ENCODE data around the gene CTBP1. TPM values are rescaled to one million over a fixed set of nuclear protein-coding genes. Genes with fewer than 3 reads are reported as not detected.

CTBP1 gene
- total and polyA plus RNA-seq, 9 of the 15 experiments (the other 6 are each of a cell fraction or from before 2014, with no cell fraction given): 14.5 to 162 (median 68.2) TPM

DNA sequence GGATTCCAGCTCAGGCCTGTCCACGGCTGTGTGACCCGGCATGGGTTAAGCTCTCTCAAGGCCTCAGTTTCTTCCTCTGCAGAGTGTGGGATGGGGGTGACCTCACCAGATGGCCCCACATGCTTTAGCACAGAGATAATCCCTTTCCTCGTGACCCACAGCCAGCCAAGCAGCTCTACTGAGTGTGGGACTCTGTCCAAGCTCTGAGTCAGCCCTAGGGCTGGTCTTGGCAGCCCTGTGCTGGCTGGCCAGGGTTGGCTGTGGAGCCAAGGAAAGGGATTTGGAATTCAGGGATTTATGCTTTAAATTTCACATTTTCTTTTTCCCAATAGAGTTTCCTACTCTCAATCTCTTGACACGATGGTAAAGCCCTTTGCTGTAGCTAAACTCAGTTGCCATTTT, 56.8 kb downstream of the CTBP1 start:
- Histone ChIP-seq H4K20me1 (replicated peaks; ENCODE audit: control insufficient read depth, insufficient read depth, low read length) (no peaks in the 10 kb centered on the region), H3K36me3 (ENCODE audit: control insufficient read depth, insufficient read depth, low read length) (no peaks in the 10 kb centered on the region), H3K4me3 (no peak overlapping the region), H3K79me2 (ENCODE audit: control insufficient read depth, insufficient read depth, low read length) (no peaks in the 10 kb centered on the region), H3K9ac (ENCODE audit: insufficient read depth in 1 of 2, low read depth in 2 of 2, low read length in 2 of 2) (peak overlapping the region in 1 of 2 experiments; percentile 11; a peak in 1 of 4 replicates), H3K27ac (ENCODE audit: extremely low read depth, low read depth, low read length) (no peak overlapping the region), H3K9me3 (replicated peaks; ENCODE audit: control insufficient read depth, insufficient read depth, low read depth, low read length) (no peaks in the 10 kb centered on the region), H3K27me3 (ENCODE audit: control insufficient read depth in 2 of 2, insufficient read depth in 2 of 2, low read length in 2 of 2) (peaks cover 2 to 16% of the 10 kb centered on the region in 2 experiments; a peak in 3 of 5 replicates), H2AFZ (ENCODE audit: low read depth, low read length) (peak overlapping the region; percentile 35; the same call in 1 of the 2 replicates), H3K9me1 (ENCODE audit: control insufficient read depth, insufficient read depth, low read length) (no peaks in the 10 kb centered on the region), H3K4me1 (replicated peaks in 1 of 2; ENCODE audit: control insufficient read depth in 2 of 2, insufficient read depth in 2 of 2, low read length in 2 of 2) (peaks cover 0 to 36% of the 10 kb centered on the region in 2 experiments; a peak in 3 of 5 replicates), H3K4me2 (ENCODE audit: insufficient read depth, low read length) (no peak overlapping the region)
- WGBS (ENCODE audit: insufficient coverage, low coverage, missing lambda C conversion rate): 13% methylated on average over 4 of the region's 4 CpGs
- ATAC-seq (peak; percentile 65), FAIRE-seq (no peak), DNase-seq (ENCODE audit: extremely low read depth in 1 of 4, low spot score in 3 of 4) (peak in 2 of 4 experiments; percentile 31 to 46)
- no TSS peak for BruUV-seq (replicated peaks)
- ChIA-PET POLR2A (interaction anchor here (0.6 to 1.6 kb wide), 4 partner anchors 9 to 224 kb away, joined by 3 to 4 read pairs (median 3); no protein-coding TSS in a partner anchor), CTCF (ENCODE audit: low intra/inter-chr PET ratio) (no interaction called here)
- intact Hi-C loops (cut with micrococcal nuclease) (no loop called here), in situ Hi-C loops (cut with MboI) (no loop called here)
- peak; percentile 33; the same call in 1 of the 2 replicates for TF ChIP-seq TOE1 (IDR thresholded peaks at IDR 0.05; ENCODE audit: borderline replicate concordance)
- no peak for TF ChIP-seq TOE1 (CRISPR knock-in tag; IDR thresholded peaks at IDR 0.05; ENCODE audit: borderline replicate concordance, low read depth)
- TF ChIP-seq PHF21A (IDR thresholded peaks at IDR 0.05; ENCODE audit: borderline replicate concordance, low read depth): no peak
- TF ChIP-seq, protein P1, sequence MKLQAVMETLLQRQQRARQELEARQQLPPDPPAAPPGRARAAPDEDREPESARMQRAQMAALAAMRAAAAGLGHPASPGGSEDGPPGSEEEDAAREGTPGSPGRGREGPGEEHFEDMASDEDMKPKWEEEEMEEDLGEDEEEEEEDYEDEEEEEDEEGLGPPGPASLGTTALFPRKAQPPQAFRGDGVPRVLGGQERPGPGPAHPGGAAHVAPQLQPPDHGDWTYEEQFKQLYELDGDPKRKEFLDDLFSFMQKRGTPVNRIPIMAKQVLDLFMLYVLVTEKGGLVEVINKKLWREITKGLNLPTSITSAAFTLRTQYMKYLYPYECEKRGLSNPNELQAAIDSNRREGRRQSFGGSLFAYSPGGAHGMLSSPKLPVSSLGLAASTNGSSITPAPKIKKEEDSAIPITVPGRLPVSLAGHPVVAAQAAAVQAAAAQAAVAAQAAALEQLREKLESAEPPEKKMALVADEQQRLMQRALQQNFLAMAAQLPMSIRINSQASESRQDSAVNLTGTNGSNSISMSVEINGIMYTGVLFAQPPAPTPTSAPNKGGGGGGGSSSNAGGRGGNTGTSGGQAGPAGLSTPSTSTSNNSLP (IDR thresholded peaks at IDR 0.05; ENCODE audit: borderline replicate concordance, low read depth, low read length): no peak
- TF ChIP-seq SIN3B (IDR thresholded peaks at IDR 0.05; ENCODE audit: low read depth): no peak
- no peak for TF ChIP-seq CBX8 (IDR thresholded peaks at IDR 0.05; ENCODE audit: borderline replicate concordance, extremely low read depth, low read depth, low read length, poor library complexity, severe bottlenecking)
- TF ChIP-seq POLR2A (conservative IDR thresholded peaks at IDR 0.05): no peak
- TF ChIP-seq, protein P2, sequence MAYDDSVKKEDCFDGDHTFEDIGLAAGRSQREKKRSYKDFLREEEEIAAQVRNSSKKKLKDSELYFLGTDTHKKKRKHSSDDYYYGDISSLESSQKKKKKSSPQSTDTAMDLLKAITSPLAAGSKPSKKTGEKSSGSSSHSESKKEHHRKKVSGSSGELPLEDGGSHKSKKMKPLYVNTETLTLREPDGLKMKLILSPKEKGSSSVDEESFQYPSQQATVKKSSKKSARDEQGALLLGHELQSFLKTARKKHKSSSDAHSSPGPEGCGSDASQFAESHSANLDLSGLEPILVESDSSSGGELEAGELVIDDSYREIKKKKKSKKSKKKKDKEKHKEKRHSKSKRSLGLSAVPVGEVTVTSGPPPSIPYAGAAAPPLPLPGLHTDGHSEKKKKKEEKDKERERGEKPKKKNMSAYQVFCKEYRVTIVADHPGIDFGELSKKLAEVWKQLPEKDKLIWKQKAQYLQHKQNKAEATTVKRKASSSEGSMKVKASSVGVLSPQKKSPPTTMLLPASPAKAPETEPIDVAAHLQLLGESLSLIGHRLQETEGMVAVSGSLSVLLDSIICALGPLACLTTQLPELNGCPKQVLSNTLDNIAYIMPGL (CRISPR knock-in tag; IDR thresholded peaks at IDR 0.05): no peak
- TF ChIP-seq MECOM (CRISPR knock-in tag; IDR thresholded peaks at IDR 0.05): no peak
- no peak for TF ChIP-seq ETV1 (tag; conservative IDR thresholded peaks at IDR 0.05; ENCODE audit: low read depth)
- TF ChIP-seq SMARCE1 (IDR thresholded peaks at IDR 0.05): peak; percentile 26; the same call in 1 of the 2 replicates
- peak; percentile 56 for TF ChIP-seq NFIC (IDR thresholded peaks at IDR 0.05)
- TF ChIP-seq TSC22D4 (tag; IDR thresholded peaks at IDR 0.05): no peak
- TF ChIP-seq RFX1 (IDR thresholded peaks at IDR 0.05): no peak
- TF ChIP-seq, protein P3, sequence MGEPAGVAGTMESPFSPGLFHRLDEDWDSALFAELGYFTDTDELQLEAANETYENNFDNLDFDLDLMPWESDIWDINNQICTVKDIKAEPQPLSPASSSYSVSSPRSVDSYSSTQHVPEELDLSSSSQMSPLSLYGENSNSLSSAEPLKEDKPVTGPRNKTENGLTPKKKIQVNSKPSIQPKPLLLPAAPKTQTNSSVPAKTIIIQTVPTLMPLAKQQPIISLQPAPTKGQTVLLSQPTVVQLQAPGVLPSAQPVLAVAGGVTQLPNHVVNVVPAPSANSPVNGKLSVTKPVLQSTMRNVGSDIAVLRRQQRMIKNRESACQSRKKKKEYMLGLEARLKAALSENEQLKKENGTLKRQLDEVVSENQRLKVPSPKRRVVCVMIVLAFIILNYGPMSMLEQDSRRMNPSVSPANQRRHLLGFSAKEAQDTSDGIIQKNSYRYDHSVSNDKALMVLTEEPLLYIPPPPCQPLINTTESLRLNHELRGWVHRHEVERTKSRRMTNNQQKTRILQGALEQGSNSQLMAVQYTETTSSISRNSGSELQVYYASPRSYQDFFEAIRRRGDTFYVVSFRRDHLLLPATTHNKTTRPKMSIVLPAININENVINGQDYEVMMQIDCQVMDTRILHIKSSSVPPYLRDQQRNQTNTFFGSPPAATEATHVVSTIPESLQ (CRISPR knock-in tag; IDR thresholded peaks at IDR 0.05): no peak

Measured in K562 (cell line).